SK-MEL-5 (cell line): ENCODE measurements around the gene SIGLECL1. TPM values are rescaled to one million over a fixed set of nuclear protein-coding genes. Genes with fewer than 3 reads are reported as not detected.

Source experiments
- DNase-seq: peaks from one replicate; pipeline ENCODE4 v3.0.0-alpha.2; 2016; ENCODE audit warnings: low read depth, low spot score
- in situ Hi-C: cut with HindIII; loops from 2 replicates; pipeline ENCODE4 v1.10.0; 2016; ENCODE audit warnings: low sequenced_read_pairs, high pct_unique_total_duplicates, low pct_unique_long_range_greater_than_20kb
- total RNA-seq: library from RNA; depleted of rRNA; stranded (reverse); fragments of >200 nt; shearing (Covaris generic); gene quantifications from 2 replicates; pipeline ENCODE4 v1.2.3, GENCODE V29; 2014

The SIGLECL1 gene
- total RNA-seq, 1 experiment from 2014 or later = not detected

- in situ Hi-C loops = no loop called here
- DNase-seq = no peak
Observed at GRCh38 chr19:51289635-51290034, 38.8 kb downstream of the SIGLECL1 start.

- no peak for DNase-seq
- in situ Hi-C loops = no loop called here
Observed at GRCh38 chr19:51292971-51293370, 42.1 kb downstream of the SIGLECL1 start.

- in situ Hi-C loops = no loop called here
Observed at GRCh38 chr19:51293571-51294210, 42.8 kb downstream of the SIGLECL1 start.

GRCh38 chr19:51294211-51294976, 43.5 kb downstream of the SIGLECL1 start:
- in situ Hi-C loops = no loop called here
- no peak for DNase-seq

More at GRCh38 chr19:51293571-51294210, 42.8 kb downstream of the SIGLECL1 start:
- no peak for DNase-seq

- no peak for DNase-seq
- in situ Hi-C loops = no loop called here
Observed at GRCh38 chr19:51294977-51295375, 44.1 kb downstream of the SIGLECL1 start.

- in situ Hi-C loops = no loop called here
- no peak for DNase-seq
Observed at GRCh38 chr19:51295382-51296126, 44.7 kb downstream of the SIGLECL1 start.

- peak; percentile 43 for DNase-seq
- in situ Hi-C loops = no loop called here
Observed at GRCh38 chr19:51296336-51297093, 45.6 kb downstream of the SIGLECL1 start.

GRCh38 chr19:51297406-51297805, 46.5 kb downstream of the SIGLECL1 start:
- DNase-seq = no peak

GRCh38 chr19:51301266-51301665, 50.4 kb downstream of the SIGLECL1 start:
- in situ Hi-C loops = no loop called here
- no peak for DNase-seq

More at GRCh38 chr19:51297406-51297805, 46.5 kb downstream of the SIGLECL1 start:
- in situ Hi-C loops = no loop called here

- DNase-seq = no peak
- in situ Hi-C loops = no loop called here
Observed at GRCh38 chr19:51305479-51305878, 54.6 kb downstream of the SIGLECL1 start.

- no peak for DNase-seq
- in situ Hi-C loops = no loop called here
Observed at GRCh38 chr19:51311351-51312257, 60.7 kb downstream of the SIGLECL1 start, which contains the start of gene IGLON5. Gene IGLON5 (plus strand): TSS chr19:51311644. CDS start chr19:51311848, 204 bp downstream.

GRCh38 chr19:51316688-51317087, 65.8 kb downstream of the SIGLECL1 start:
- in situ Hi-C loops = no loop called here
- no peak for DNase-seq

GRCh38 chr19:51317376-51317775, 66.5 kb downstream of the SIGLECL1 start:
- in situ Hi-C loops = no loop called here
- no peak for DNase-seq

GRCh38 chr19:51317968-51318367, 67.1 kb downstream of the SIGLECL1 start:
- DNase-seq = no peak
- in situ Hi-C loops = no loop called here
